ENCODE data around the gene WNK2.

Gene WNK2

DNA sequence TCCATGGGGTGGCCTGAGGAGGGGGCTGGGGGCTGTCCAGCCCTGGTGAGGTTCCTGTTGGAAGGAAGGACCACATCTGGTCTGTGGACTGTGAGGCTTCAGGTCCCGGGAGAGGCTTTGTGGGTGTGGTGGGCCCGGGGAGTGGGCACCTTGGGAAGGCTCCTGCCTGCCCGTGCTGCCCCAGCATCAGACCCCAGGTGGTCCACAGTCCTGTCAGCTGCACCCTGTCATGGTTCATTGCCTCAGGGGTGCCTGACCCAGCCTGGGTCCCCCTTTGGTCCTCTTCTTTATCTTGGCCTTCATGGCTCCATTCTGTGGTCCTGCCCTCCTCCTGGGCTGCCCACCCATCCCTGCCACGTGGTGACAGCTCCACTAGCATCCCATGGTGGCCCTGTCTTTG lies 36.7 kb downstream of the WNK2 start:
- no peak for DNase-seq

DNA sequence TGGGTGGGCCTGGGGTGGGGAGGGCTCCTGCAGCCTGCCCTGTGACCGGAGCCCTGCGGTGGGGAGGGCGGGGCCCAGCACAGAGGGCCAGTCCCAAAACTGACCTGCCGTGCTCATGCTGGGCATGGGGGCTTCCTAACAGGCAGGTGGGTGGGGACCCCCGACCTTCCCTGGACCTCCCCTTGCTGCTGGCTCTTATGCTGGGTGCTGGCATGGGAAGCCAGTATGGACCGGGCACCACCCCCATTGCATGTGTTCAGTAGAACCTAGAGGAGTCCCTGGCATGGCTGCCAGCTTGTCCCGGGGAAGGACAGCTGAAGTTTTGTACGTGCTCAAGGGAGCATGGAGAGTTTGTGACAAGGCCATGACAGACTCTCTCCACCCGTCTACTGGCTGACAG lies 37.1 kb downstream of the WNK2 start:
- no peak for DNase-seq

DNA sequence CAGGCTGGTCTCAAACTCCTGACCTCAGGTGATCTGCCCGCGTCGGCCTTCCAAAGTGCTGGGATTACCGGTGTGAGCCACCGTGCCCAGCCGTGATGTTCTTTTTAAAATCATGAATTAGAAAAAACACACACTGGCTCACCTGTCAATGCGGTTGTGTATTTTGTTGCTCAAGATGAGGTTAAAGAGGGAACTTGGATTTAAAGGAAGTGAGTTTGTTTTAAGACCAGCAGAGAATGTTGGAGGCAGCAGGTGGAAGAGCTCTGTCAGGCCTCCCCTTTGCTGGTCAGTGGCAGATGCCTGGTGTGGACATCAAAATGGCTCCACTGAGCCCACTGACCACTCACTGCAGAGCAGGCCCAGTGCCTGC lies 38.9 kb downstream of the WNK2 start:
- peak; percentile 36 for DNase-seq

DNA sequence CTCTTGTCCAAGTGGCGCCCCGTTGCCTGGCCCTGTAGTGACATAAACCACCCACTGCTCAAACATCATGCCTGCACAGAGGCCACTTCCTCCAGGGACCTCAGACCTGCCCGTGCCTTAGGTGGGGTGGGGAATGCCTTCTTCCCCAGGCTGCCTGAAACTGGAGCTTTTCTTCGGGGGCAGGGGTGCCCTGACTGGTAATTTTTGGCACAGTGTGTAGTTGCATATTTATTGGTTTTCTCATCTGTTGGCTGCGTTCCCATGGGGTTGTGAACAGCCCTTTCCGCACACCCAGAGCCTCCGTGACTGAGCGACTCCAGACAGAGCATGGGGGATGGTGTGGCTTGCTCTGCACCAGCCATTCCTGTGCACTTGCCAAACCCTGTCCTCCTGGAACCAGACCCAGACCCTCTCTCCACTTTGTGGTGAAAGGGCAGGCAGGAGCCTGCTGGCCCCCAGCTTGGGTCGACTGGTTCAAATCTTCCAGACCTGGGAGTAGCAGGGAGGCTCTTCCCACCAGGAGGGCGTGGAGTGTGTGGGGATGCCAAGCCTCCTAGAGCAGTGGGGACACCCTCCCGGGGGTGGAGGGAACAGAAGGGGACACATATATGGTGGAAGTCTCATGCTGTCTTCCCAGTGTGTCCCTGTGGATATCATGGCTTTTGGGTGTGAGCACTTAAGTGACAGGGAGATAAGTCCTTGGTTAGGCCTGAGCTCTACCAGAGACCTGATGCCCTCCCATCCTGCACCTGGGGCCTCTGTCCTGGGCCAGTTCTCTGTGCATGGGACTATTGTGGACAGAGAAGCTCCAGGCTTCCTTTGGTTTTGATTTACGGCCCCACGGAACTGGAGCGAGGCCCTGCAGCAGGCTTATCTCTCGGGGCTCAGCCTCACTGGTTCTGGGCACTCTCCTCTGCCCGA lies 39.6 kb downstream of the WNK2 start:
- no peak for DNase-seq

DNA sequence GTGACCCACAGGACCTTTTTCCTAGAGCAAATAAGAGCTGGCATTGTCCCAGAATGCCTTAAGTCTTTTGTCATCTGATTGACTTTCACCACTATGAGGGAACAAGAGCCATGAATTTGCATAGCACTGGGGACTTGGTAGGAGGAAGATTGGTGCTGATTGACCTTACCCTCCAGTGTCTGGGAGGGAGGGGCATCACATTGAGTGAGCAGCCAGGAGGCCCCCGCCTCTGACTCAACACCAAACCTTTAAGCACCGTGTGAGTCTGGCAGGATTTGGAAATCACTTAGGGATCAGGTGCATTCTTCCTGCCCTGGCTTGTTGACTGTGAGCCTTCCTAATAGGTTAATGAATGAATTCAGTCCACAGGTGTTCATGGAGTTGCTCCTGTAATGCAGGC lies 40.7 kb downstream of the WNK2 start:
- no peak for DNase-seq

DNA sequence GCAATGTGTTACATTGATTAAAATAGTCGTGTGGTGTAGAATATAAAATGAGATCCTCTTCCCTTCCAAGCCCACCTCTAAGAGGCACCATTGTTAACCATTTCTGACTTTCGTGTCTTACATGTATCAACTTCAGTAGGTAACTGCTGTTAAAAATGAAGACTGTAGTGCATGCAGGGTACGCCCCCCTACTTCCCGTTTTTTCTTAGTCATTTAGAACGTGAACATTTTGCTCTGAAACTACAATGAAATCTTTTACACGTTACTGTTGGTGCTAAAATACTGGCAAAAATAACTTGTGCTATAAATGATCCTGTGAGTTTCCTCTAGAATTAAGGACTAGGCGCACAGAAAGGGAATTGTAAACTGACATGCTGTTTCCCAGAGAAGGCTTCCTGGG lies 41.5 kb downstream of the WNK2 start:
- DNase-seq = peak; percentile 56

DNA sequence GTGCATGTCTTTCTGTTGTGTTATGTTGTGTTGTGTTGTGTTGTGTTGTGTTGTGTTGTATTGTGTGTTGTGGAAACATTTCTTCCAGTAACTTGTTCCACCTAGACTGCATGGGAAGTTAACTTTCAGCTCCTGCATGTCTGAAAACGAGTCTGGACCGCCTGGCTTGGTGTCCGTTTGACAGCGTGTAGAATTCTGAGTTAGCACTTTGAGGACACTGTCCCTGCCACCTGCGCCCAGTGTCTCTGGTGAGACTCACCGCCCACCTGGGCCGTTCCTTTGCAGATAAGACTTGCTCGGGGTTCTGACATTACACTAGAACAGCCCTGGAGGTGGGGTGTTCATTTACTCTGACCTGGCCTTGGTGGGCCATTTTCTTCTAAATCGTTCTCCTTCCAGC lies 42.0 kb downstream of the WNK2 start:
- DNase-seq = no peak

DNA sequence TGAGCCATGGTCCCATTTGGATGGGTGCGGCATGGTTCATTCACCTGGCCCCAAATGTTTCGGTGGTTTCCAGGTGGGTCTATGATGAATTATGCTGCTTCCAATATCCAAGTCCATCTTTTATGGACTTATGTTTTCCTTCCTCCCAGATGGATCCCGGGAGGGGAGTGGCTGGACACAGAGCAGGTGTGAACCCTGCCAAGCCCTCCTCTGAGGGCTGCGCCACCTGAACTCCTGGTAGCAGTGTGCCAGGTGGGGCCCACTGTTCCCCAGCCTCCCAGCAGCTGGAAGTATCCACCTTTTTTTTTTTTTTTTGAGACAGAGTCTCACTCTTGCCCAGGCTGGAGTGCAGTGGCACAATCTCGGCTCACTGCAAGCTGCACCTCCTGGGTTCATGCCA lies 42.9 kb downstream of the WNK2 start:
- DNase-seq = no peak

DNA sequence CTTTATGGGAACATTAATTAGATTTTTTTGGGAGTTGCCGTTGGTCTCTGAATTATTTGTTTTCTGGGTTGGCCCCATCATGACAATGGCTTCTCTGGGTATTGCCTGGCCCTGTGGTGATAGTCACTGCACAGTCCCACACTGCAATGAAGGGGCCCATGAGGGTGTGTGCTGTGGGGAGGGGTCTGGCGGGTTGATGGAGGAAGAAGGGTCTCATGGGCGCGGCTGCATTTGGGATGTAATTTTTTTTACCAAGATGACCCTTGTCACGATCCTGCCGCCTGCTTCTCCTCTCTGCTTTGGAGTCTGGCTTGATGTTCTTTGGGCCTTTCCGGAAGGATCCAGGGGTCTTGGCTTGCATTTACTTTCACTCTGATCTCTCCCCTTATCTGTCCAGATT lies 44.1 kb downstream of the WNK2 start:
- no peak for DNase-seq

DNA sequence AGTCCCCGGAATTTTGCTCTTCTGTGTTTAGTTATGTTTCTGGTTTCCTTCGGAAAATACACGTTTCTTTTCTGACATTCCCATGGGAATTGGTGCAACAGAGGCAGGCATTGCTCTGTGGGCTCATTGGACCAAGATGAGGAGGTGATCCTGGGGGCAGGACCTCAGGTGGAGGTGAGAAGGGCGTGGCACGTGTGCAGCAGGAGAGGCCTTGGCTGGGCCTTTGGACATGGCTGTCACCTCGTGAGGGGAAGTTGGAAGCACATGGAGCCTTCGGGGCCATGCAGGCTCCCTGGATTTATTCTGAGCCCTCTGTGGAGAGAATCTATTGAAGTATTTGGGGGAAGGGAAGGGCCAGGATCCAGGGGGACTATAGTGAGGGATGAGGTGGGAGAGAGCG lies 44.5 kb downstream of the WNK2 start:
- no peak for DNase-seq

DNA sequence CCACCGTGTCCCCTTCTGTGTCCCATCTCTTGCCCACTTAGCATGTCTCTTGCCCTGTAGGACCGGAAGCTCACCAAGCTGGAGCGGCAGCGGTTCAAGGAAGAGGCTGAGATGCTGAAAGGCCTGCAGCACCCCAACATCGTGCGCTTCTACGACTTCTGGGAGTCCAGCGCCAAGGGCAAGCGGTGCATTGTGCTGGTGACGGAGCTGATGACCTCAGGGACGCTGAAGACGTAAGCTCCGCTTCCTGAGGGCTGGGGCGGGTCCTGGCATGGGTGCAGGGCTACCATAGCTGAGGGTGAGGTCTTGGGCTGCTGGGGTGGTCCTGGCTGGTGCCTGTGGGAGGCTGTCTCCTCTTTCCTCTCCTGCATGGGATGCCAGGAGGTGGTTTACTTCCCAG lies 45.7 kb downstream of the WNK2 start:
- no peak for DNase-seq

DNA sequence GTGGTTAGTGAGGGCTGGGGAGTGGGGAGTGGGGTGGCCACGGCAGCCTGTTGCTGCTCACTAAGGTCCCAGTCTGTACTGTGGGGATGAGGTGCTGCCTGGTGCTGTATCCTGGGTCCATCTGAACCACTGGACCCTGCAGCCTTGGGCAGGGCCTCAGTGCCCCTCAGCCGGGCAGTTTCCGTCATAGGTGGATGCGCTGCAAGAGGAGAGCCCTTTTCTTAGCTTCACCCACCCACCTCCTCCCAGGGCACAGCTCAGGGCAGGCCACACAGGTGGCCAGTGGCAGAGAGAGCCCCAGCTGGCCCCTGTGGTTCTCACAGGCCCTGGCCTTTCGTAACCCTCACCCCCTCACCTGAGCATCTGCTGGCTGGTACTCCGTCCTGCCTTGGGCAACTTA lies 46.2 kb downstream of the WNK2 start:
- no peak for DNase-seq

DNA sequence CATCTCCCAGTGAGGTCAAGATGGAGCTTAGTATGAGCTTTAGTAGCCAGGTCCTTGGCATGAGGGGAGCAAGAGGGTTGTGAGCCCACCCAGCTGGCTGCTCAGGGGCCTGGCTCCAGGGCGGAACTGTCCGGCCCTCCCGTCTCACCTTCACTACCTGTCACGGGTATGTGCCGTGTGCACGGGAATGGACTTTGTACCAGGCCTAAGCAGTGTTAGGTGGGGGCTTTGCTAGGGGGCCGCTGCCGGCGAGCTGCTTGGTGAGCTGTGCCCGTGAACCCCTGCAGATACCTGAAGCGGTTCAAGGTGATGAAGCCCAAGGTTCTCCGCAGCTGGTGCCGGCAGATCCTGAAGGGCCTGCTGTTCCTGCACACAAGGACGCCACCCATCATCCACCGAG lies 46.7 kb downstream of the WNK2 start:
- DNase-seq = no peak

DNA sequence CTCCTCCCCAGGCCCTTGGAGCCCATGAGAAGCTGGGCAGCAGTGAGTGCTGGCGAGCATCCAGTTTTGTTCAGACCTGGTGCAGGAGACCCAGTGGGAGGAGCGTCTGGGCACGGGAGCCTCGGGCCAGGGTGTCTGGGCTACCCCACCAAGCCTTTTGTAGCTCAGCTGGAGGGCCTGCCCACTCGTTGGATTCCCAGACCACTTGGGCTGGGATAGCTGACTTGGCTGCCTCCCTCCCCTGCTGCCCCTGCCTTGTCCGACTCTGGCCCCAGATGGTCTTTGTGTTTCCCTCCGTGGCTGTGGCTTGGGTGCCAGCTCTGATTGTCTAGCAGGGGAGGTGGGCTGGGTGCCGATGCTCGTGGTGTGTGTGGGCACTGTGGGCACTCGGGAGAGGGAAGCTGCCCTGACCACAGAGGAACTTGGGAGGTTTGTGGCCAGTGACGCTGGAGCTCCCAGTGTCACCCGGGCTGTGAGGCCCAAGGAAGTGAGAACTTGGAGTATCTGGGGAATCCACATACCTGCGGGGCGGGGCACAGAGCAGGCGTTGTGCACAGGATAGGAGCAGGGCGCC lies 47.3 kb downstream of the WNK2 start:
- peak; percentile 84 for DNase-seq

DNA sequence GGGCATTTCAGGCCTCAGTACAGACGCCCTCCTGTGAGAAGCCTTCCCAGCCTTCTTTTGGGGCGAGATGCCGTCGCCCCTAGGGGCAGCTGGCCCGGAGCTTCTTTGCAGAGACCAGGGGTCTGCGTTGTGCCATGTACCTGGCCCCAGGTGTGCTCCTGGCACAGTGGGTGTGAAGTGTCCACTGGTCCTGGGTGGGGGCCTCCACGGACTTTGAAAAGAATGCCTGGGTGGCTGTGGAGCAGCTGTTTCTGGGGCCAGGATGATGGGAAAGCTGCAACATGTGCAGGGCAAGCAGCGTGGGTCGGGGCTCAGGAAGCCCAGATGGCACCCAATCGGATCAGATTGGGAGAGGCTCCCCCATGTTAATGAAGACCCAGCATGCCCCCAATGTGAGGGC lies 47.8 kb downstream of the WNK2 start:
- no peak for DNase-seq

DNA sequence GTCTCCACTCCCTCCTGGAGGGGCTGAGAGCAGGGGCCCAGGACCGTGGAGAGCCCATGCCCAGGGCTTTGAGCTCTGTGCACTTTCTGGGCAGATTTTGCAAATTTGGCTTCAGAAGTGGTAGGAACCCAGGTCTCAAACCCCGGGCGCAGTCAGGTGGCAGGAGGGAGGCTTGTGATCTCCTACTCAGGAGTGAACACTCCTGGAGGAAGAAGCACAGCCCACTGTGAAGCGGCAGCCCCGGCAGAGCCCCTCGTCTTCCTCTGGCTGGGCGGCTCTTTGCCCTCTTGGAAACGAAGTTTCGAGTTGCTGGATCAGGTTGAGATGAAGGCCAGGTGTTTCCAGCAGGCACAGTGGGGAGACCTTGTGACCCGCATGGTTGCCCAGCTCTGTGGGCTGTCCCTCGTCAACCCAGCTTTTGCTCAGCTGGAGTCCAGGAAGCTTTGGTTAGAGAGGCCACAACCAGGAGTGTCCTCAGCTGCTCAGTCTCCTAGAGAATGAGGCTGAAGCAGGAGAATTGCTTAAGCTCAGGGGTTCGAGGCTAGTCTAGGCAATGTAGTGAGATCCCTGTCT lies 48.5 kb downstream of the WNK2 start:
- no peak for DNase-seq

DNA sequence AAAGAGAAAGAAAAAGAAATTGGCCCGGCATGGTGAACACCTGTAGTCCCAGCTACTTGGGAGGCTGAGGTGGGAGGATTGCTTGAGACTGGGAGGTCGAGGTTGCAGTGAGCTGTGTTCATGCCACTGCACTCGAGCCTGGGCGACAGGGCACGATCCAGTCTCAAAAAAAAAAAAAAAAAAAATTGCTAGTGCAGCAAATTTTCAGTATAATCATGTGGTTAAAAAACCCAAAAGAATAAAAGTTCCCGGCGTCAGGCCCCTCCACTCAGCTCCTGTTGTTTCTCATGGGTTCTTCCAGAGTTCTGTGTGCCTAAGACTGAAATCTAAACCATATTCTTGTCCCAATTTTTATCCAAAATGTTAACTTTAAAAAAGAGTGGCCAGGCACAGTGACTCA lies 49.1 kb downstream of the WNK2 start:
- DNase-seq = peak; percentile 29

DNA sequence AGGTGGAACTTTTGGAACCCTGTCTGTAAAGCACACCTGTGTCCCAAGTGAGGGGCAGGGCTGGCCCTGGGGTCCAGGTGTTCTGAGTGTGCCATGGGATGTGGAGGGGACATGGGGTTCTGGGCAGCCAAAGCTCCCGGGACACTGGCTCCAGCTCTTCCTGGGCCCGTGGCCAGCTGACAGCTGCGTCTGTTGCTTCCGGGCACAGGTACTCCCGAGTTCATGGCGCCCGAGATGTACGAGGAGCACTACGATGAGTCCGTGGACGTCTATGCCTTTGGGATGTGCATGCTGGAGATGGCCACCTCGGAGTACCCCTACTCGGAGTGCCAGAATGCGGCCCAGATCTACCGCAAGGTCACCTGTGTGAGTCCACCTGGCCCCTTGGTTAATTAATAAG lies 50.7 kb downstream of the WNK2 start:
- no peak for DNase-seq

DNA sequence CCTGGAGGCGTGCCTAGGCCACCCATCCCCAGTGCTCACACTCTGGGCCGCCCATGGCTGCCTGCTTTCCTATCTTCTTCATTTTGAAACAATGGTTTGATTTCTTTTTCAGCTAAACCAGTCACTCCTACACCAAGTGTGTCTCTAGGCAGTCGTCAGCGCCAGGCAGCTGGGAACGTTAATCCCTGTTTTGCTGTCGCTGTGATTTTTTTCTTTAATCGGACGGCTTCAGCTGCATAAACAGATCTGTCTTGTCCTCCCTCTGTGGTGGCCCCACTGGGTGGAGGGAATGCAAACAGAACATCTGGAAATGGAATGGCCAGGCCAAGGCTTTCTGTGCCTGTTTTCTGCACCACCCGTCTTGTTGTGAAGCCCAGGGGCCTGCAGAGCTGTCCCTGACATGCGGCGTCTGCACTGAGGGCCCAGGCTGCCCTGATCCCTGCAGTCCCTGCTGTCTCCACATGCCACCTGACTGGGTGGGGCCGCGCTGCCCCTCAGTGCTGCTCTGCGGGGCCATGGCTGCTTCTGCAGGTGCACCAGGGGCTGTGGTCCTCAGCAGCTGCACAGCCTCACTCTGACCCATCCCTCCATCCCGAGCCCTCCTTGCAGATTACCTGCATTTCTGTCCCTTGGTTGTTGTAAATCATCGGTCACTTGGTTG lies 51.5 kb downstream of the WNK2 start:
- no peak for DNase-seq

DNA sequence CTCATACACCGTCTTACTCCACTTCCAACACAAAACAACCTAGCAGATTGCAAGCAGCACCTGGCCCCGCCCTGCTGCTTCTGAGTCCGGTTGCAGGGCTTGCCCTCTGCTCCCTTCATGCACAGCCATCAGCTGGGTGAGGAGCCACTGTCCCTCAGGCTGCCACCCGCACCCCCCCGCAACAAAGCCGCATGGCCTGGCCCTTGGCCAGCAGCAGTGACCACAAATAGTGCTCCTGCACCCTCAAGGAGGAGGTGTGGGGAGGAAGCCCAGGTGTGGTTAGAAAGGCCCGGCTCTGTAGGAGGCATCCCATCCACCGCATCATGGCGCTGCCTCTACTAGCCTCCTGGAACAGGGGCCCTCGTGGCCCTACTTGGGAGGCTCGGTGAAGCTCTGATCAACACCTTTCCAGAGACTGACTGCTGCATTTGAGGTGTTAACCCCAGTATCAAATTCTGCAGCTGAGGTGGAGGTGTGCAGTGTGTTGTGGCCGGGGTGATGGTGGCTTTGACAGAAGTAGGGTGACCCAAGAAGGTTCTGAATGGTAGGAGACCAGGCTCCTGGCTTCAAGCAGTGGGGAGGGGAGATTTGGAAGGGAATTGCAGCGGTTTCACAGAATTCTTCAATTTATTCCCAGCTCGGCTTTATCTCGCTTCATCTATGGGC lies 52.7 kb downstream of the WNK2 start:
- DNase-seq = no peak

DNA sequence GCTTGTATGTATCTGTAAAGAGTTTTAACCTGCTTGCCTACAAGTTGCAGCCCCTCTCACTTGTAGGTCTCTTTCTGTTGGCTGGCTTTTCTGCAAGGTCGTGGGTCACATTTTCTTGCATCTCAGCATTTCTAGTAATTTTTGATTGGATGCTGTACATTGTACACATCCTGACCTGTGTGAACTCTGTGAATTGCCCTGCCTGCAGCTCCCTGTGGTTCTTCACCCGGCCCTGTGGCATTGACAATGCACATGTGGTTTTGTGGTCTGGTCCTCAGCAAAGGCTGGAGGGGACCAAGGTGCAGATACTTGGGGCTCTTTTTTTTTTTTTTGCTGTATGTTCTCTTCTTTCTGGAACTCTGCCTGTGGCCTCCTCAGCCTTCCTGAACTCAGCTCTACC lies 53.6 kb downstream of the WNK2 start:
- peak; percentile 79 for DNase-seq

DNA sequence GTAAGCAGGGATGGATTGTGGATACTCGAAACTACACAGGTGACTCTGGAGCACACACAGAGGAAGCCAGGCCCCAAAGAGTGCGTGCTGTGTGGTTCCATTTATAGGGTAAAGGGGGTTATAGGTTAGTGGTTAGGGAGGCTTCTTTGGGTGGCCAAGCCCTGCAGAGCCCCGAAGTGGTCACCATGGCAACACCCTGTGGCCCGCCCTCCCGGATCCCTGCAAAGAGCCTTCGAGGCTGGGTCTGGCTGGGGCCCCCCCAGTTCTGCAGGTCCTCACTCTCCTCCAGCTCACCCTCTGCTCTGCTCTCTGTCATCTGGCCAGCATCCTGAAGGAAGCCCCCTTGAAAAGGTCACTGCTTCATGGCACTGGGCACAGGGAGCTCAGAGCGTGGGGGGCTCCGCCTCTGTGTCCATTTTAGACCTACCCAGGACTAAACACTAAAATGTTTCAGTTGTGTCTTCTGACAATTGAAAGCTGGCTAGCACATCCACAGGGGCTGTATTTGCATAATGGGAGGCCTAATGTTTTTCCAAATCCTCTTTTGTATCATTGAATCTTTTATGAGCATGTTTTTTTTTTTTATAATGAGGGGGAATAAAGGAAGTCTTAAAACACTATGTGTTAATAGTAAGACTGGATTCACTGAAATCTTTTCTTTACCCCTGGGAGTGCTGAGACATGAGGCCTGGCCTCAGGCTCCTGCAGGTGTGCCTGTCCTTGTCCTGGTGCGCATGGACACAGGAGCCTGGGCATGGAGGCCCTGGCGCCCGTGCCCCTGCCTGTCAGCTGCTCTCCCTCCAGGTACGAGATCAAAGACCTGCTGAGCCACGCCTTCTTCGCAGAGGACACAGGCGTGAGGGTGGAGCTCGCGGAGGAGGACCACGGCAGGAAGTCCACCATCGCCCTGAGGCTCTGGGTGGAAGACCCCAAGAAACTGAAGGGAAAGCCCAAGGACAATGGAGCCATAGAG lies 55.3 kb downstream of the WNK2 start:
- DNase-seq = no peak

Data from MV-4-11 (cell line).